Endothelial cell of umbilical vein (primary cell): Measurements from ENCODE around the gene ACOX3. TPM values are rescaled to one million over a fixed set of nuclear protein-coding genes. Genes with fewer than 3 reads are reported as not detected.

Experiments used
- BruUV-seq: library from RNA; stranded (reverse); fragments of 400-500 nt; replicated peaks from 2 replicates; lab custom pipeline; 2021; lab: Mats Ljungman, UMichigan
- CTCF ChIA-PET: fragments of 300-600, 350-600 bp; sonication (Branson Sonifier 250); formaldehyde crosslinking; loops from one replicate; lab custom pipeline; 2021; ENCODE audit warnings: antibody characterized with exemption, inconsistent platforms; lab: Charles Lee
- POLR2A ChIA-PET: fragments of 300-600, 350-600 bp; sonication (Branson Sonifier 250); formaldehyde crosslinking; loops from one replicate; lab custom pipeline; 2021; ENCODE audit warnings: antibody characterized with exemption, inconsistent platforms; lab: Charles Lee
- DNase-seq: peaks from one replicate; pipeline ENCODE4 v3.0.0-alpha.2; 2011; ENCODE audit warnings: low read depth, low spot score
- FAIRE-seq: peaks from 2 replicates; lab custom pipeline; 2011; peaks lifted over from hg19 to GRCh38; lab: Jason Lieb, UNC
- H2AFZ ChIP-seq: 2 replicates; pipeline ENCODE4 v1.6.0; 2012; ENCODE audit warnings: low read depth, low read length, control low read depth, inconsistent platforms
- H3K27ac ChIP-seq: 2 replicates; pipeline ENCODE4 v1.5.1; 2011; ENCODE audit warnings: low read depth, mild to moderate bottlenecking, control low read depth, low read length, moderate library complexity; ENCODE audit not compliant: insufficient read depth
- H3K27me3 ChIP-seq, 2 experiments: 2 replicates each; pipeline versions ENCODE4 v1.6.0 to v1.6.1; 2011; ENCODE audit warnings: low read length in 2 of 2, mixed read lengths in 1 of 2; ENCODE audit not compliant: control insufficient read depth in 2 of 2, insufficient read depth in 2 of 2
- H3K36me3 ChIP-seq, 2 experiments: 2 replicates in 1 of 2; 3 replicates in 1 of 2; pipeline ENCODE4 v1.5.1; 2011; ENCODE audit warnings: low read length in 2 of 2, mild to moderate bottlenecking in 1 of 2, moderate library complexity in 1 of 2; ENCODE audit not compliant: control insufficient read depth in 2 of 2, insufficient read depth in 2 of 2; ENCODE audit errors: extremely low read depth in 1 of 2
- H3K4me1 ChIP-seq: 3 replicates; pipeline ENCODE4 v1.5.1; 2011; ENCODE audit warnings: mild to moderate bottlenecking, low read length; ENCODE audit not compliant: control insufficient read depth, insufficient read depth; ENCODE audit errors: extremely low read depth
- H3K4me2 ChIP-seq: 2 replicates; pipeline ENCODE4 v1.6.1; 2011; ENCODE audit warnings: low read length, control low read depth, mixed read lengths; ENCODE audit not compliant: insufficient read depth
- H3K4me3 ChIP-seq, 3 experiments: fragments of 200-600 bp in 1 of 3; sonication (generic), shearing (Covaris generic) in 1 of 3; replicated peaks in 1 of 3; 2 replicates each; pipeline ENCODE4 v1.5.1; 2011 to 2016; ENCODE audit warnings: control low read depth in 3 of 3, low read length in 3 of 3, mild to moderate bottlenecking in 2 of 3, inconsistent platforms in 1 of 3, low read depth in 1 of 3, moderate library complexity in 1 of 3; ENCODE audit not compliant: insufficient read depth in 1 of 3
- H3K79me2 ChIP-seq: 2 replicates; pipeline ENCODE4 v1.6.0; 2012; ENCODE audit warnings: low read length, inconsistent platforms; ENCODE audit not compliant: control insufficient read depth, insufficient read depth
- H3K9ac ChIP-seq: replicated peaks from 2 replicates; pipeline ENCODE3; 2011; ENCODE audit warnings: low read length, control low read depth; ENCODE audit not compliant: insufficient read depth; ENCODE audit errors: extremely low read depth
- H3K9me1 ChIP-seq: replicated peaks from 3 replicates; pipeline ENCODE4 v1.6.0; 2011; ENCODE audit warnings: mild to moderate bottlenecking, low read length; ENCODE audit not compliant: control insufficient read depth, insufficient read depth; ENCODE audit errors: extremely low read depth
- H3K9me3 ChIP-seq: replicated peaks from 2 replicates; pipeline ENCODE4 v1.5.1; 2012; ENCODE audit warnings: low read length, inconsistent platforms; ENCODE audit not compliant: control insufficient read depth, insufficient read depth
- H4K20me1 ChIP-seq: replicated peaks from 2 replicates; pipeline ENCODE3; 2011; ENCODE audit warnings: mild to moderate bottlenecking, low read length; ENCODE audit not compliant: control insufficient read depth, insufficient read depth; ENCODE audit errors: extremely low read depth
- EZH2 ChIP-seq: IDR thresholded peaks from 2 replicates; pipeline ENCODE4 v1.6.1; 2012; ENCODE audit warnings: borderline replicate concordance, low read depth, mild to moderate bottlenecking, moderate library complexity, low read length, inconsistent platforms; ENCODE audit not compliant: severe bottlenecking
- FOS ChIP-seq: IDR thresholded peaks from 2 replicates; pipeline ENCODE4 v1.6.1; 2011; ENCODE audit warnings: mild to moderate bottlenecking, low read length, moderate library complexity, borderline replicate concordance; ENCODE audit not compliant: insufficient read depth
- GATA2 ChIP-seq: IDR thresholded peaks from 2 replicates; pipeline ENCODE4 v1.7.0; 2011; ENCODE audit warnings: low read depth, mild to moderate bottlenecking, moderate library complexity, mixed read lengths, low read length; ENCODE audit not compliant: insufficient read length, insufficient read depth
- JUN ChIP-seq: IDR thresholded peaks from 2 replicates; pipeline ENCODE4 v1.6.1; 2011; ENCODE audit warnings: borderline replicate concordance, low read depth; ENCODE audit not compliant: insufficient read length, insufficient read depth
- POLR2AphosphoS5 ChIP-seq: IDR thresholded peaks from 2 replicates; pipeline ENCODE4 v1.6.1; 2012; ENCODE audit warnings: low read depth, mild to moderate bottlenecking, control low read depth, low read length, moderate library complexity; ENCODE audit not compliant: insufficient read depth
- dilution Hi-C: fragments of 300-500 bp; cut with MboI; formaldehyde crosslinking; loops from one replicate; pipeline ENCODE4 v1.15.0; 2019; ENCODE audit warnings: low sequenced_read_pairs; ENCODE audit not compliant: extremely low pct_ligation_motif_present
- intact Hi-C: fragments of 100-400 bp; cut with micrococcal nuclease; formaldehyde crosslinking; loops from one replicate; pipeline ENCODE4 v1.10.0; 2022
- polyA plus RNA-seq, 4 experiments: library from polyadenylated mRNA; depleted of rRNA in 3 of 4; stranded (reverse) in 3 of 4; unstranded in 1 of 4; fragments of >200 nt; gene quantifications; 2 replicates each; pipeline versions ENCODE4 v1.2.1 to v1.2.3, GENCODE V29; 2011 to 2012; ENCODE audit warnings: missing spikeins in 1 of 4
- total RNA-seq: library from RNA; stranded (reverse); gene quantifications from 2 replicates; pipeline ENCODE4 v1.2.3, GENCODE V29; 2021
- TF ChIP-seq, protein P1 (sequence below): IDR thresholded peaks from 2 replicates; pipeline ENCODE4 v1.6.1; 2011; ENCODE audit not compliant: insufficient read depth, insufficient read length
- TF ChIP-seq, protein P2 (sequence below), 2 donors: IDR thresholded peaks; 1 replicate in 1 of 2; 2 replicates in 1 of 2; pipeline ENCODE4 v1.5.1; 2011; ENCODE audit warnings: low read length in 2 of 2, mild to moderate bottlenecking in 2 of 2, moderate library complexity in 2 of 2, control low read depth in 1 of 2, inconsistent platforms in 1 of 2, low read depth in 1 of 2; ENCODE audit not compliant: insufficient read depth in 1 of 2; ENCODE audit errors: extremely low read depth in 1 of 2

ACOX3 gene
- total and polyA plus RNA-seq, 2 donors (not counting 3 experiments of a cell fraction or from before 2014, with no cell fraction given) = 13.0 to 26.3 TPM

DNA sequence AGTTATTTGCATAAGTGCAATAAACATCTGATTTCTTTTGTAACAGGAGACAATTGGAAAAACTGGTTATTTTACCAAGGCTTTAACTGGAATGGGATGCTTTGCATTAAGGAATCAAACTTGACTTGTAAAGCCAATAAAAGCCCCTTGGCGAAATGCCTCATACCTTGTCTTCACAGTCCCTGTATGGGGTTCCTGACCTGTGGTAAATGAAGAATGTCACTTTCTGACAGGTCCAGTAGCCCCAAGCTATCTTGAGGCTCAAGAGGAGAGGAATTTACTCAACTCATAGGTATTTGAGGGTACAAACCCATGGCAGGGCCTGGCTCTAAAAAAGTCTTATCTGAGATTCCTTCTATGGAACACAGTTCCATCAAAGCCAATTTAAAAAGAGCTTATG, 78.0 kb downstream of the ACOX3 start:
- Histone ChIP-seq H3K36me3 (no peaks in the 10 kb centered on the region), H3K79me2 (no peaks in the 10 kb centered on the region), H3K9ac (no peak overlapping the region), H3K27me3 (peaks cover 0 to 1% of the 10 kb centered on the region in 2 experiments), H3K4me3 (no peak overlapping the region), H3K4me1 (peaks cover 3% of the 10 kb centered on the region), H3K9me3 (no peaks in the 10 kb centered on the region), H3K27ac (no peak overlapping the region), H3K4me2 (no peak overlapping the region), H4K20me1 (no peaks in the 10 kb centered on the region), H3K9me1 (no peaks in the 10 kb centered on the region), H2AFZ (no peak overlapping the region)
- FAIRE-seq (no peak), DNase-seq (no peak)
- dilution Hi-C loops = no loop called here
- intact Hi-C loops = no loop called here
- ChIA-PET POLR2A (no interaction called here), CTCF (no interaction called here)
- BruUV-seq = no TSS peak
- no peak for TF ChIP-seq POLR2AphosphoS5
- no peak for TF ChIP-seq FOS
- TF ChIP-seq EZH2 = no peak
- TF ChIP-seq, protein P1, sequence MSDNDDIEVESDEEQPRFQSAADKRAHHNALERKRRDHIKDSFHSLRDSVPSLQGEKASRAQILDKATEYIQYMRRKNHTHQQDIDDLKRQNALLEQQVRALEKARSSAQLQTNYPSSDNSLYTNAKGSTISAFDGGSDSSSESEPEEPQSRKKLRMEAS = no peak
- no peak for TF ChIP-seq JUN
- no peak for TF ChIP-seq GATA2
- TF ChIP-seq, protein P2, sequence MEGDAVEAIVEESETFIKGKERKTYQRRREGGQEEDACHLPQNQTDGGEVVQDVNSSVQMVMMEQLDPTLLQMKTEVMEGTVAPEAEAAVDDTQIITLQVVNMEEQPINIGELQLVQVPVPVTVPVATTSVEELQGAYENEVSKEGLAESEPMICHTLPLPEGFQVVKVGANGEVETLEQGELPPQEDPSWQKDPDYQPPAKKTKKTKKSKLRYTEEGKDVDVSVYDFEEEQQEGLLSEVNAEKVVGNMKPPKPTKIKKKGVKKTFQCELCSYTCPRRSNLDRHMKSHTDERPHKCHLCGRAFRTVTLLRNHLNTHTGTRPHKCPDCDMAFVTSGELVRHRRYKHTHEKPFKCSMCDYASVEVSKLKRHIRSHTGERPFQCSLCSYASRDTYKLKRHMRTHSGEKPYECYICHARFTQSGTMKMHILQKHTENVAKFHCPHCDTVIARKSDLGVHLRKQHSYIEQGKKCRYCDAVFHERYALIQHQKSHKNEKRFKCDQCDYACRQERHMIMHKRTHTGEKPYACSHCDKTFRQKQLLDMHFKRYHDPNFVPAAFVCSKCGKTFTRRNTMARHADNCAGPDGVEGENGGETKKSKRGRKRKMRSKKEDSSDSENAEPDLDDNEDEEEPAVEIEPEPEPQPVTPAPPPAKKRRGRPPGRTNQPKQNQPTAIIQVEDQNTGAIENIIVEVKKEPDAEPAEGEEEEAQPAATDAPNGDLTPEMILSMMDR (IDR thresholded peaks at IDR 0.05; ENCODE audit: extremely low read depth in 1 of 2, insufficient read depth in 1 of 2, low read depth in 1 of 2, low read length in 2 of 2) = no peak
